Spleen (tissue), 11 donors: Measurements from ENCODE around the gene TTC16. TPM values are rescaled to one million over a fixed set of nuclear protein-coding genes. Genes with fewer than 3 reads are reported as not detected.

ENCODE experiments used
- DNase-seq: peaks from one replicate; pipeline ENCODE4 v3.0.0-alpha.2; 2020
- H3K27ac ChIP-seq, 8 donors: fragments of 200-600 bp; sonication (generic) in 7 of 8; 1 replicate in 4 of 8; 2 replicates in 4 of 8; pipeline versions ENCODE4 v1.5.0 to v1.8.0; 2016 to 2021; ENCODE audit warnings: inconsistent platforms in 4 of 8, mild to moderate bottlenecking in 4 of 8, moderate library complexity in 1 of 8
- H3K27me3 ChIP-seq, 7 donors: fragments of 200-600 bp; sonication (generic) in 6 of 7; replicated peaks in 1 of 7; 1 replicate in 4 of 7; 2 replicates in 3 of 7; pipeline versions ENCODE4 v1.5.0 to v1.8.0; 2016 to 2021; ENCODE audit warnings: inconsistent platforms in 3 of 7, mild to moderate bottlenecking in 1 of 7
- H3K36me3 ChIP-seq, 6 donors: fragments of 200-600 bp; sonication (generic) in 5 of 6; 1 replicate in 4 of 6; 2 replicates in 2 of 6; pipeline versions ENCODE4 v1.5.0 to v1.8.0; 2016 to 2021; ENCODE audit warnings: inconsistent platforms in 2 of 6
- H3K4me1 ChIP-seq, 6 donors: fragments of 200-600 bp; sonication (generic) in 5 of 6; 1 replicate in 3 of 6; 2 replicates in 3 of 6; pipeline versions ENCODE4 v1.5.0 to v1.8.0; 2016 to 2021; ENCODE audit warnings: inconsistent platforms in 3 of 6
- H3K4me3 ChIP-seq, 8 donors: fragments of 200-600 bp; sonication (generic) in 7 of 8; 1 replicate in 4 of 8; 2 replicates in 4 of 8; pipeline versions ENCODE4 v1.5.0 to v1.8.0; 2016 to 2021; ENCODE audit warnings: inconsistent platforms in 4 of 8, mild to moderate bottlenecking in 4 of 8, moderate library complexity in 2 of 8
- H3K9me3 ChIP-seq, 8 donors: fragments of 200-600 bp; sonication (generic) in 7 of 8; 1 replicate in 4 of 8; 2 replicates in 4 of 8; pipeline versions ENCODE4 v1.5.0 to v1.8.0; 2016 to 2021; ENCODE audit warnings: inconsistent platforms in 4 of 8
- CTCF ChIP-seq, 11 experiments: fragments of 200-600 bp in 7 of 11; fragments of 450-650 bp in 4 of 11; sonication (generic) in 4 of 11; IDR thresholded peaks in 8 of 11; conservative IDR thresholded peaks in 3 of 11; 1 replicate in 7 of 11; 2 replicates in 4 of 11; pipeline versions ENCODE4 v1.4.0 to v1.8.0; 2016 to 2021; ENCODE audit warnings: antibody characterized with exemption in 11 of 11, inconsistent platforms in 4 of 11, mild to moderate bottlenecking in 1 of 11
- POLR2A ChIP-seq, 3 donors: fragments of 450-650 bp; IDR thresholded peaks; one replicate each; pipeline ENCODE4 v1.5.1; 2017; ENCODE audit warnings: antibody characterized with exemption in 3 of 3, mild to moderate bottlenecking in 1 of 3
- POLR2AphosphoS5 ChIP-seq, 3 donors: sonication (generic); formaldehyde crosslinking; IDR thresholded peaks; one replicate each; pipeline ENCODE4 v1.5.1; 2017; ENCODE audit warnings: antibody characterized with exemption in 3 of 3
- WGBS, 5 donors: extraction: QIAGEN DNeasy Blood & Tissue Kit in 3 of 5; methylation state at CpG; one replicate each; pipeline versions ENCODE4 v1.1.5 to v1.1.7; 2013 to 2018; 5-methylcytosine and 5-hydroxymethylcytosine counted together
- intact Hi-C: fragments of 100-400 bp; cut with DNase I; formaldehyde crosslinking; loops from one replicate; pipeline ENCODE4 v1.15.0; 2023; ENCODE audit warnings: low total_unique reads
- polyA plus RNA-seq, 3 donors: library from polyadenylated mRNA; stranded (reverse); fragments of 200-250 nt; gene quantifications; one replicate each; pipeline ENCODE4 v1.2.1, GENCODE V29; 2013
- total RNA-seq, 7 donors: library from RNA; depleted of rRNA in 3 of 7; stranded (reverse); fragments of >200 nt in 3 of 7; fragmentation: NEBNext Ultra II Directional in 4 of 7; extraction: Animal tissue kit (Norgen Biotek cat#: 25700) in 4 of 7; gene quantifications; one replicate each; pipeline versions ENCODE4 v1.1.0 to v1.2.1, GENCODE V29; 2016 to 2021
- donor health status: healthy with polysubstance abuse.
- donor health status: DM: no; HTN: no; CAD: no; lungs with moderate emphysema.
- donor health status: DM: no; HTN: no; CAD: no.
- donor health status: Bipolar disorder and iron deficiency.
- donor health status: healthy.
- donor health status: DM: no; HTN: no; CAD: no.
- donor health status: DM: yes; HTN: yes; CAD: no.

Gene TTC16
- total and polyA plus RNA-seq, 10 donors: 0.12 to 3.1 (median 1.8) TPM

GRCh38 chr9:127693143-127693542 lies 22.7 kb upstream of the TTC16 start:
- Histone ChIP-seq H3K9me3 (no peaks in the 10 kb centered on the region), H3K4me3 (no peak overlapping the region), H3K27me3 (no peaks in the 10 kb centered on the region), H3K27ac (no peak overlapping the region), H3K36me3 (peaks cover 0 to 30% (median 6%) of the 10 kb centered on the region in 6 donors), H3K4me1 (peaks cover 0 to 6% (median 0%) of the 10 kb centered on the region in 6 donors)
- DNase-seq: no peak
- 87 to 90% (median 88%) methylated on average over 10 of the region's 10 CpGs for WGBS, 5 donors
- TF ChIP-seq POLR2AphosphoS5 (IDR thresholded peaks at IDR 0.05) (no peak), POLR2A (IDR thresholded peaks at IDR 0.05) (no peak), CTCF (IDR thresholded peaks at IDR 0.05 in 8 of 11, conservative IDR thresholded peaks at IDR 0.05 in 3 of 11) (no peak)
- intact Hi-C loops: no loop called here

GRCh38 chr9:127693697-127694096 lies 22.2 kb upstream of the TTC16 start:
- TF ChIP-seq POLR2AphosphoS5 (IDR thresholded peaks at IDR 0.05): no peak
- no peak for TF ChIP-seq POLR2A (IDR thresholded peaks at IDR 0.05)
- no peak for TF ChIP-seq CTCF (IDR thresholded peaks at IDR 0.05 in 8 of 11, conservative IDR thresholded peaks at IDR 0.05 in 3 of 11)
- H3K36me3 ChIP-seq: peaks cover 0 to 30% (median 6%) of the 10 kb centered on the region in 6 donors
- no peaks in the 10 kb centered on the region for H3K27me3 ChIP-seq
- no peak overlapping the region for H3K4me3 ChIP-seq
- peaks cover 0 to 11% (median 2%) of the 10 kb centered on the region in 6 donors for H3K4me1 ChIP-seq
- intact Hi-C loops: no loop called here
- no peaks in the 10 kb centered on the region for H3K9me3 ChIP-seq
- WGBS, 5 donors: 84 to 94% (median 90%) methylated on average over 4 of the region's 4 CpGs
- no peak for DNase-seq
- H3K27ac ChIP-seq: no peak overlapping the region

- no peak for DNase-seq
- intact Hi-C loops: no loop called here
- H3K27me3 ChIP-seq: no peaks in the 10 kb centered on the region
- TF ChIP-seq POLR2A (IDR thresholded peaks at IDR 0.05): no peak
- no peak for TF ChIP-seq CTCF (IDR thresholded peaks at IDR 0.05 in 8 of 11, conservative IDR thresholded peaks at IDR 0.05 in 3 of 11)
- no peak for TF ChIP-seq POLR2AphosphoS5 (IDR thresholded peaks at IDR 0.05)
- H3K9me3 ChIP-seq: no peaks in the 10 kb centered on the region
- peaks cover 3 to 24% (median 11%) of the 10 kb centered on the region in 6 donors for H3K4me1 ChIP-seq
- H3K27ac ChIP-seq: no peak overlapping the region
- no peak overlapping the region for H3K4me3 ChIP-seq
- peaks cover 0 to 18% (median 4%) of the 10 kb centered on the region in 6 donors for H3K36me3 ChIP-seq
- WGBS, 5 donors: 81 to 91% (median 85%) methylated on average over 9 of the region's 9 CpGs
Measured at GRCh38 chr9:127694890-127695720, 20.8 kb upstream of the TTC16 start.

GRCh38 chr9:127697575-127697974 lies 18.3 kb upstream of the TTC16 start:
- no peak for DNase-seq
- Histone ChIP-seq H3K27ac (peak overlapping the region in 2 of 8 donors; percentile 44 to 84), H3K27me3 (no peaks in the 10 kb centered on the region), H3K4me3 (no peak overlapping the region), H3K4me1 (peaks cover 3 to 24% (median 11%) of the 10 kb centered on the region in 6 donors), H3K36me3 (no peaks in the 10 kb centered on the region), H3K9me3 (no peaks in the 10 kb centered on the region)
- intact Hi-C loops: no loop called here
- no peak for TF ChIP-seq POLR2AphosphoS5 (IDR thresholded peaks at IDR 0.05)
- TF ChIP-seq POLR2A (IDR thresholded peaks at IDR 0.05): no peak
- no peak for TF ChIP-seq CTCF (IDR thresholded peaks at IDR 0.05 in 8 of 11, conservative IDR thresholded peaks at IDR 0.05 in 3 of 11)
- 74 to 91% (median 78%) methylated on average over 5 of the region's 5 CpGs for WGBS, 5 donors
